HepG2 (cell line): Measurements from ENCODE around the gene MT1M. TPM values are rescaled to one million over a fixed set of nuclear protein-coding genes. Genes with fewer than 3 reads are reported as not detected.
A peak's percentile ranks its signal among the peaks of the same experiment; 100 is the strongest.

ENCODE experiments used
- ATRX ChIP-seq: sonication (generic); formaldehyde crosslinking; IDR thresholded peaks from 2 replicates; pipeline ENCODE4 v1.4.0; 2020; ENCODE audit warnings: missing genetic modification reagents, borderline replicate concordance
- BORCS8-MEF2B ChIP-seq: sonication (generic); formaldehyde crosslinking; IDR thresholded peaks from 2 replicates; pipeline ENCODE4 v1.8.0; 2022; ENCODE audit warnings: mild to moderate bottlenecking, missing genetic modification reagents
- CHCHD3 ChIP-seq: sonication (generic); formaldehyde crosslinking; IDR thresholded peaks from 2 replicates; pipeline ENCODE4 v1.8.0; 2022; ENCODE audit warnings: mild to moderate bottlenecking, missing genetic modification reagents, moderate library complexity
- JUNB ChIP-seq: sonication (generic); formaldehyde crosslinking; IDR thresholded peaks from 2 replicates; pipeline ENCODE4 v1.8.0; 2022; ENCODE audit warnings: missing genetic modification reagents, mild to moderate bottlenecking, borderline replicate concordance
- RARA ChIP-seq: IDR thresholded peaks from 2 replicates; pipeline ENCODE4 v1.6.1; 2016; ENCODE audit warnings: missing genetic modification reagents, missing compliant biosample characterization
- SP140L ChIP-seq: sonication (generic); formaldehyde crosslinking; IDR thresholded peaks from 2 replicates; pipeline ENCODE4 v1.4.0; 2020; ENCODE audit warnings: missing genetic modification reagents, borderline replicate concordance
- STAG1 ChIP-seq: sonication (generic); formaldehyde crosslinking; IDR thresholded peaks from 2 replicates; pipeline ENCODE4 v1.4.0; 2020; ENCODE audit warnings: missing genetic modification reagents
- TBX2 ChIP-seq: sonication (generic); formaldehyde crosslinking; IDR thresholded peaks from 2 replicates; pipeline ENCODE4 v1.5.0; 2020; ENCODE audit warnings: missing genetic modification reagents, mild to moderate bottlenecking, borderline replicate concordance
- XBP1 ChIP-seq: sonication (generic); formaldehyde crosslinking; IDR thresholded peaks from 2 replicates; pipeline ENCODE4 v1.5.0; 2020; ENCODE audit warnings: missing genetic modification reagents
- ZBTB20 ChIP-seq: sonication (generic); formaldehyde crosslinking; IDR thresholded peaks from 2 replicates; pipeline ENCODE4 v1.8.1; 2023; ENCODE audit warnings: missing genetic modification reagents, low read depth, mild to moderate bottlenecking, borderline replicate concordance
- ZNF180 ChIP-seq: sonication (generic); formaldehyde crosslinking; IDR thresholded peaks from 2 replicates; pipeline ENCODE4 v1.4.0; 2020; ENCODE audit warnings: low read depth, missing genetic modification reagents, borderline replicate concordance
- ZNF282 ChIP-seq: fragments of 450-650 bp; IDR thresholded peaks from 2 replicates; pipeline ENCODE4 v1.6.1; 2018; ENCODE audit not compliant: partially characterized antibody
- ZNF30 ChIP-seq: sonication (generic); formaldehyde crosslinking; IDR thresholded peaks from 2 replicates; pipeline ENCODE4 v1.5.0; 2020; ENCODE audit warnings: mild to moderate bottlenecking, missing genetic modification reagents
- ZNF577 ChIP-seq: sonication (generic); formaldehyde crosslinking; IDR thresholded peaks from 2 replicates; pipeline ENCODE4 v1.4.0; 2020; ENCODE audit warnings: mild to moderate bottlenecking, low read depth, missing genetic modification reagents, borderline replicate concordance
- polyA plus RNA-seq, 8 experiments: library from polyadenylated mRNA; depleted of rRNA in 3 of 8; stranded (reverse) in 7 of 8; unstranded in 1 of 8; fragments of >200 nt; fragmentation: Illumina TruSeq in 4 of 8; extraction: Trizol in 4 of 8; gene quantifications; 2 replicates each; pipeline versions ENCODE4 v1.2.1 to v1.2.3, GENCODE V29; 2011 to 2016; ENCODE audit warnings: low read depth in 4 of 8, missing spikeins in 1 of 8, mixed read lengths in 1 of 8; ENCODE audit not compliant: insufficient read depth in 1 of 8
- total RNA-seq, 5 experiments: library from RNA; depleted of rRNA; stranded (reverse); fragments of >200 nt; fragmentation: Illumina TruSeq; extraction: Trizol; gene quantifications; 2 replicates each; pipeline ENCODE4 v1.2.3, GENCODE V29; 2016; ENCODE audit warnings: low read depth in 1 of 5
- TF ChIP-seq, protein P1 (sequence below): sonication (generic); formaldehyde crosslinking; IDR thresholded peaks from 2 replicates; pipeline ENCODE4 v1.5.0; 2020; ENCODE audit warnings: missing genetic modification reagents
- TF ChIP-seq, protein P2 (sequence below): sonication (generic); formaldehyde crosslinking; IDR thresholded peaks from 2 replicates; pipeline ENCODE4 v1.8.0; 2022; ENCODE audit warnings: missing genetic modification reagents, mild to moderate bottlenecking, borderline replicate concordance
- TF ChIP-seq, protein P3 (sequence below): sonication (generic); formaldehyde crosslinking; IDR thresholded peaks from 2 replicates; pipeline ENCODE4 v1.4.0; 2020; ENCODE audit warnings: mild to moderate bottlenecking, missing genetic modification reagents
- TF ChIP-seq, protein P4 (sequence below): sonication (generic); formaldehyde crosslinking; IDR thresholded peaks from 2 replicates; pipeline ENCODE4 v1.4.0; 2020; ENCODE audit warnings: mild to moderate bottlenecking, missing genetic modification reagents
- TF ChIP-seq, protein P5 (sequence below): IDR thresholded peaks from 2 replicates; pipeline ENCODE4 v1.6.1; 2016; ENCODE audit warnings: missing compliant biosample characterization, missing genetic modification reagents, borderline replicate concordance
- TF ChIP-seq, protein P6 (sequence below): sonication (generic); formaldehyde crosslinking; conservative IDR thresholded peaks from 2 replicates; pipeline ENCODE4 v1.8.0; 2022; ENCODE audit warnings: mild to moderate bottlenecking, moderate library complexity, missing genetic modification reagents
- TF ChIP-seq, protein P7 (sequence below): sonication (generic); formaldehyde crosslinking; IDR thresholded peaks from 2 replicates; pipeline ENCODE4 v1.4.0; 2020; ENCODE audit warnings: missing genetic modification reagents, mild to moderate bottlenecking, borderline replicate concordance

The MT1M gene
- total and polyA plus RNA-seq, 2 of the 13 experiments (the other 11 are each of a cell fraction or from before 2014, with no cell fraction given), result 4.6 TPM; not detected in 1

DNA sequence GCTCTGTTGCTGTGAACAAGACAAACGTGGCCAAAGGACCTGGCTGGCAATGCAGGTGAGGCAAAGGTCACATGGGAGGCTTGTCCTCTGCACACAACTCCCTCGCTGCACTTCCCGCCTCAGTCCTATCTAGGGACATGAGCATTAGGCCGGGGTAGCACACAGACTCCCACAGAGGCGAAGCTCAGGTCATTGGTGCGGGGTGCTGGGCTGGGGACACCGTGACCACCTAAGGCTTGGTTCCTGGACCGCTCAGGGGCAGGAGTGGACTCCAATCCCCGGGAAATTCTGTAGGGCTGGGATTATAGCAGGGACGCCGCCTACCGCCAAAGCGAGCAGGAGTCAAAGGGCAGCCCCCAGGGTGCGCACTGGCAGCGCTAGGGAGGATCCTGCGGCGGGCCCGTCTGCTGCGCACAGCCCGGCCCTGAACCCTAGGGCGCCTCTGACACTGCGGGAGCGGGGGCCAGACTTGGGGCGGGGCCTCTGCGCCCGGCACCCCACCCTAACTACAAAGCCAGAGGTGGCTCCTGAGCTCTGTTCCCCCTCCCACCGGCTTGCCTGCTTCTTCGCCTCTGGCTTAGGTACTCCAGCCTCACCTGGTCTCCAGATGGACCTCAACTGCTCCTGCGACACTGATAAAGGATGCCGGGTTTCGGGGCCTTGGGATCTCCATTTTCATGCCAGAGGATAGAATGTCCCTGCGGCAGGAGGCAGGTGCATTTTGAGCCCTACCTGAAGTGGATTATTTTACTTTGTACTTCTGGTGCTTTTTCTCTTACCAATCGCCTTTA, 15.4 kb downstream of the MT1M start (continued):
- TF ChIP-seq SP140L (CRISPR knock-in tag), result no peak
- TF ChIP-seq, protein P1, sequence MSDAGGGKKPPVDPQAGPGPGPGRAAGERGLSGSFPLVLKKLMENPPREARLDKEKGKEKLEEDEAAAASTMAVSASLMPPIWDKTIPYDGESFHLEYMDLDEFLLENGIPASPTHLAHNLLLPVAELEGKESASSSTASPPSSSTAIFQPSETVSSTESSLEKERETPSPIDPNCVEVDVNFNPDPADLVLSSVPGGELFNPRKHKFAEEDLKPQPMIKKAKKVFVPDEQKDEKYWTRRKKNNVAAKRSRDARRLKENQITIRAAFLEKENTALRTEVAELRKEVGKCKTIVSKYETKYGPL (CRISPR knock-in tag), result no peak
- no peak for TF ChIP-seq XBP1
- peak; percentile 37; the same call in 1 of the 2 replicates for TF ChIP-seq CHCHD3 (CRISPR knock-in tag)
- no peak; the same call in 1 of the 2 replicates for TF ChIP-seq ZNF180 (CRISPR knock-in tag)
- TF ChIP-seq, protein P2, sequence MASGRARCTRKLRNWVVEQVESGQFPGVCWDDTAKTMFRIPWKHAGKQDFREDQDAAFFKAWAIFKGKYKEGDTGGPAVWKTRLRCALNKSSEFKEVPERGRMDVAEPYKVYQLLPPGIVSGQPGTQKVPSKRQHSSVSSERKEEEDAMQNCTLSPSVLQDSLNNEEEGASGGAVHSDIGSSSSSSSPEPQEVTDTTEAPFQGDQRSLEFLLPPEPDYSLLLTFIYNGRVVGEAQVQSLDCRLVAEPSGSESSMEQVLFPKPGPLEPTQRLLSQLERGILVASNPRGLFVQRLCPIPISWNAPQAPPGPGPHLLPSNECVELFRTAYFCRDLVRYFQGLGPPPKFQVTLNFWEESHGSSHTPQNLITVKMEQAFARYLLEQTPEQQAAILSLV (CRISPR knock-in tag), result peak; percentile 21; the same call in 1 of the 2 replicates
- peak; percentile 42 for TF ChIP-seq RARA (CRISPR knock-in tag)
- no peak for TF ChIP-seq ZNF30 (CRISPR knock-in tag)
- TF ChIP-seq, protein P3, sequence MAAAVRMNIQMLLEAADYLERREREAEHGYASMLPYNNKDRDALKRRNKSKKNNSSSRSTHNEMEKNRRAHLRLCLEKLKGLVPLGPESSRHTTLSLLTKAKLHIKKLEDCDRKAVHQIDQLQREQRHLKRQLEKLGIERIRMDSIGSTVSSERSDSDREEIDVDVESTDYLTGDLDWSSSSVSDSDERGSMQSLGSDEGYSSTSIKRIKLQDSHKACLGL (CRISPR knock-in tag), result no peak
- no peak for TF ChIP-seq ZNF577 (CRISPR knock-in tag)
- TF ChIP-seq TBX2 (CRISPR knock-in tag), result peak; percentile 51; the same call in 1 of the 2 replicates
- peak; percentile 65; the same call in 1 of the 2 replicates for TF ChIP-seq ZBTB20 (CRISPR knock-in tag)
- TF ChIP-seq, protein P4, sequence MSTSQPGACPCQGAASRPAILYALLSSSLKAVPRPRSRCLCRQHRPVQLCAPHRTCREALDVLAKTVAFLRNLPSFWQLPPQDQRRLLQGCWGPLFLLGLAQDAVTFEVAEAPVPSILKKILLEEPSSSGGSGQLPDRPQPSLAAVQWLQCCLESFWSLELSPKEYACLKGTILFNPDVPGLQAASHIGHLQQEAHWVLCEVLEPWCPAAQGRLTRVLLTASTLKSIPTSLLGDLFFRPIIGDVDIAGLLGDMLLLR (CRISPR knock-in tag), result no peak; the same call in 1 of the 2 replicates
- TF ChIP-seq, protein P5, sequence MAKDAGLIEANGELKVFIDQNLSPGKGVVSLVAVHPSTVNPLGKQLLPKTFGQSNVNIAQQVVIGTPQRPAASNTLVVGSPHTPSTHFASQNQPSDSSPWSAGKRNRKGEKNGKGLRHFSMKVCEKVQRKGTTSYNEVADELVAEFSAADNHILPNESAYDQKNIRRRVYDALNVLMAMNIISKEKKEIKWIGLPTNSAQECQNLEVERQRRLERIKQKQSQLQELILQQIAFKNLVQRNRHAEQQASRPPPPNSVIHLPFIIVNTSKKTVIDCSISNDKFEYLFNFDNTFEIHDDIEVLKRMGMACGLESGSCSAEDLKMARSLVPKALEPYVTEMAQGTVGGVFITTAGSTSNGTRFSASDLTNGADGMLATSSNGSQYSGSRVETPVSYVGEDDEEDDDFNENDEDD (CRISPR knock-in tag), result peak; percentile 74; the same call in 1 of the 2 replicates
- TF ChIP-seq ATRX (CRISPR knock-in tag), result no peak
- TF ChIP-seq BORCS8-MEF2B (CRISPR knock-in tag), result no peak; the same call in 1 of the 2 replicates
- TF ChIP-seq STAG1 (CRISPR knock-in tag), result peak; percentile 45
- TF ChIP-seq, protein P6, sequence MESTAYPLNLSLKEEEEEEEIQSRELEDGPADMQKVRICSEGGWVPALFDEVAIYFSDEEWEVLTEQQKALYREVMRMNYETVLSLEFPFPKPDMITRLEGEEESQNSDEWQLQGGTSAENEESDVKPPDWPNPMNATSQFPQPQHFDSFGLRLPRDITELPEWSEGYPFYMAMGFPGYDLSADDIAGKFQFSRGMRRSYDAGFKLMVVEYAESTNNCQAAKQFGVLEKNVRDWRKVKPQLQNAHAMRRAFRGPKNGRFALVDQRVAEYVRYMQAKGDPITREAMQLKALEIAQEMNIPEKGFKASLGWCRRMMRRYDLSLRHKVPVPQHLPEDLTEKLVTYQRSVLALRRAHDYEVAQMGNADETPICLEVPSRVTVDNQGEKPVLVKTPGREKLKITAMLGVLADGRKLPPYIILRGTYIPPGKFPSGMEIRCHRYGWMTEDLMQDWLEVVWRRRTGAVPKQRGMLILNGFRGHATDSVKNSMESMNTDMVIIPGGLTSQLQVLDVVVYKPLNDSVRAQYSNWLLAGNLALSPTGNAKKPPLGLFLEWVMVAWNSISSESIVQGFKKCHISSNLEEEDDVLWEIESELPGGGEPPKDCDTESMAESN (CRISPR knock-in tag), result peak; percentile 62; the same call in 1 of the 2 replicates
- TF ChIP-seq, protein P7, sequence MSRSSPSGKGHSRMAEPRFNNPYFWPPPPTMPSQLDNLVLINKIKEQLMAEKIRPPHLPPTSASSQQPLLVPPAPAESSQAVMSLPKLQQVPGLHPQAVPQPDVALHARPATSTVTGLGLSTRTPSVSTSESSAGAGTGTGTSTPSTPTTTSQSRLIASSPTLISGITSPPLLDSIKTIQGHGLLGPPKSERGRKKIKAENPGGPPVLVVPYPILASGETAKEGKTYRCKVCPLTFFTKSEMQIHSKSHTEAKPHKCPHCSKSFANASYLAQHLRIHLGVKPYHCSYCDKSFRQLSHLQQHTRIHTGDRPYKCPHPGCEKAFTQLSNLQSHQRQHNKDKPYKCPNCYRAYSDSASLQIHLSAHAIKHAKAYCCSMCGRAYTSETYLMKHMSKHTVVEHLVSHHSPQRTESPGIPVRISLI (CRISPR knock-in tag), result no peak
- TF ChIP-seq ZNF282, result no peak
- no peak for TF ChIP-seq JUNB (CRISPR knock-in tag)
